Dendritic cell treated with granulocyte-macrophage colony-stimulating factor and Interleukin-4, amounts not matched to agents 40 ng/mL and 50 ng/mL, for 4 days (primary cell): ENCODE measurements around the gene DSCAML1.

Experiments used
- H3K27ac Mint-ChIP-seq: one replicate; pipeline ENCODE4 v1.8.0; 2022; ENCODE audit warnings: mild to moderate bottlenecking, mixed read lengths
- H3K27me3 Mint-ChIP-seq: one replicate; pipeline ENCODE4 v1.8.0; 2022; ENCODE audit warnings: mild to moderate bottlenecking, mixed read lengths
- H3K36me3 Mint-ChIP-seq: one replicate; pipeline ENCODE4 v1.8.0; 2022; ENCODE audit warnings: low read depth, mixed read lengths
- H3K4me1 Mint-ChIP-seq: one replicate; pipeline ENCODE4 v1.8.0; 2022; ENCODE audit warnings: low read depth, mixed read lengths
- H3K4me3 Mint-ChIP-seq: one replicate; pipeline ENCODE4 v1.8.0; 2022; ENCODE audit warnings: mild to moderate bottlenecking, moderate library complexity, mixed read lengths
- H3K9me3 Mint-ChIP-seq: one replicate; pipeline ENCODE4 v1.8.0; 2022; ENCODE audit warnings: mixed read lengths
- intact Hi-C: fragments of 100-400 bp; cut with micrococcal nuclease; formaldehyde crosslinking; loops from one replicate; pipeline ENCODE4 v1.15.0; 2022

The DSCAML1 gene

GRCh38 chr11:117700551-117700950 is 96.5 kb downstream of the DSCAML1 start:
- H3K4me3 Mint-ChIP-seq, result no peak overlapping the region
- no peaks in the 10 kb centered on the region for H3K9me3 Mint-ChIP-seq
- intact Hi-C loops, result no loop called here
- H3K27me3 Mint-ChIP-seq, result peaks cover 10% of the 10 kb centered on the region
- H3K36me3 Mint-ChIP-seq, result no peaks in the 10 kb centered on the region
- no peak overlapping the region for H3K27ac Mint-ChIP-seq
- peaks cover 8% of the 10 kb centered on the region for H3K4me1 Mint-ChIP-seq

GRCh38 chr11:117697319-117697718 is 99.7 kb downstream of the DSCAML1 start:
- Mint-ChIP-seq H3K27ac (no peak overlapping the region), H3K36me3 (no peaks in the 10 kb centered on the region), H3K4me1 (peaks cover 8% of the 10 kb centered on the region), H3K4me3 (no peak overlapping the region), H3K27me3 (peaks cover 7% of the 10 kb centered on the region), H3K9me3 (no peaks in the 10 kb centered on the region)
- intact Hi-C loops, result no loop called here

- Mint-ChIP-seq H3K4me3 (no peak overlapping the region), H3K27me3 (peaks cover 2% of the 10 kb centered on the region), H3K9me3 (no peaks in the 10 kb centered on the region), H3K27ac (no peak overlapping the region), H3K4me1 (peaks cover under 1% of the 10 kb centered on the region), H3K36me3 (no peaks in the 10 kb centered on the region)
- intact Hi-C loops, result no loop called here
Measured at GRCh38 chr11:117696540-117696939, 100.5 kb downstream of the DSCAML1 start.

- no peaks in the 10 kb centered on the region for H3K9me3 Mint-ChIP-seq
- H3K4me1 Mint-ChIP-seq, result no peaks in the 10 kb centered on the region
- no peak overlapping the region for H3K27ac Mint-ChIP-seq
Measured at GRCh38 chr11:117693344-117693743, 103.7 kb downstream of the DSCAML1 start.

GRCh38 chr11:117691516-117691915 is 105.5 kb downstream of the DSCAML1 start:
- Mint-ChIP-seq H3K27me3 (no peaks in the 10 kb centered on the region), H3K9me3 (no peaks in the 10 kb centered on the region), H3K36me3 (no peaks in the 10 kb centered on the region), H3K27ac (no peak overlapping the region), H3K4me1 (no peaks in the 10 kb centered on the region), H3K4me3 (no peak overlapping the region)
- intact Hi-C loops, result no loop called here

More at GRCh38 chr11:117693344-117693743, 103.7 kb downstream of the DSCAML1 start:
- Mint-ChIP-seq H3K4me3 (no peak overlapping the region), H3K27me3 (no peaks in the 10 kb centered on the region), H3K36me3 (no peaks in the 10 kb centered on the region)
- intact Hi-C loops, result no loop called here

GRCh38 chr11:117691218-117691514 is 105.8 kb downstream of the DSCAML1 start:
- H3K27ac Mint-ChIP-seq, result no peak overlapping the region
- H3K36me3 Mint-ChIP-seq, result no peaks in the 10 kb centered on the region
- peaks cover 2% of the 10 kb centered on the region for H3K27me3 Mint-ChIP-seq
- no peaks in the 10 kb centered on the region for H3K4me1 Mint-ChIP-seq
- no peaks in the 10 kb centered on the region for H3K9me3 Mint-ChIP-seq
- no peak overlapping the region for H3K4me3 Mint-ChIP-seq
- intact Hi-C loops, result no loop called here

- H3K4me3 Mint-ChIP-seq, result no peak overlapping the region
- no peaks in the 10 kb centered on the region for H3K9me3 Mint-ChIP-seq
- no peaks in the 10 kb centered on the region for H3K36me3 Mint-ChIP-seq
- intact Hi-C loops, result no loop called here
- H3K27me3 Mint-ChIP-seq, result peaks cover 2% of the 10 kb centered on the region
- no peak overlapping the region for H3K27ac Mint-ChIP-seq
- H3K4me1 Mint-ChIP-seq, result no peaks in the 10 kb centered on the region
Measured at GRCh38 chr11:117690484-117691217, 106.4 kb downstream of the DSCAML1 start.

GRCh38 chr11:117688255-117688797 is 108.7 kb downstream of the DSCAML1 start:
- Mint-ChIP-seq H3K4me3 (no peak overlapping the region), H3K4me1 (peaks cover 5% of the 10 kb centered on the region), H3K36me3 (no peaks in the 10 kb centered on the region), H3K27ac (no peak overlapping the region), H3K27me3 (peaks cover 5% of the 10 kb centered on the region), H3K9me3 (no peaks in the 10 kb centered on the region)
- intact Hi-C loops, result no loop called here

GRCh38 chr11:117687776-117688175 is 109.2 kb downstream of the DSCAML1 start:
- peaks cover 5% of the 10 kb centered on the region for H3K4me1 Mint-ChIP-seq
- intact Hi-C loops, result no loop called here
- H3K36me3 Mint-ChIP-seq, result no peaks in the 10 kb centered on the region
- no peak overlapping the region for H3K4me3 Mint-ChIP-seq
- H3K9me3 Mint-ChIP-seq, result no peaks in the 10 kb centered on the region
- H3K27ac Mint-ChIP-seq, result no peak overlapping the region
- H3K27me3 Mint-ChIP-seq, result peaks cover 5% of the 10 kb centered on the region

- intact Hi-C loops, result no loop called here
- Mint-ChIP-seq H3K4me3 (no peak overlapping the region), H3K9me3 (no peaks in the 10 kb centered on the region), H3K27me3 (peaks cover 7% of the 10 kb centered on the region), H3K4me1 (peaks cover 5% of the 10 kb centered on the region), H3K27ac (no peak overlapping the region), H3K36me3 (no peaks in the 10 kb centered on the region)
Measured at GRCh38 chr11:117686711-117687110, 110.3 kb downstream of the DSCAML1 start.

GRCh38 chr11:117685566-117685965 is 111.5 kb downstream of the DSCAML1 start:
- no peaks in the 10 kb centered on the region for H3K36me3 Mint-ChIP-seq
- H3K4me1 Mint-ChIP-seq, result peaks cover 5% of the 10 kb centered on the region
- intact Hi-C loops, result no loop called here
- no peak overlapping the region for H3K27ac Mint-ChIP-seq
- H3K27me3 Mint-ChIP-seq, result peaks cover 7% of the 10 kb centered on the region
- no peaks in the 10 kb centered on the region for H3K9me3 Mint-ChIP-seq
- H3K4me3 Mint-ChIP-seq, result no peak overlapping the region

GRCh38 chr11:117684731-117685130 is 112.3 kb downstream of the DSCAML1 start:
- Mint-ChIP-seq H3K4me3 (no peak overlapping the region), H3K36me3 (no peaks in the 10 kb centered on the region), H3K4me1 (peaks cover 5% of the 10 kb centered on the region), H3K27me3 (peaks cover 7% of the 10 kb centered on the region), H3K27ac (no peak overlapping the region), H3K9me3 (no peaks in the 10 kb centered on the region)
- intact Hi-C loops, result no loop called here

- intact Hi-C loops, result no loop called here
- Mint-ChIP-seq H3K36me3 (no peaks in the 10 kb centered on the region), H3K4me1 (peaks cover 5% of the 10 kb centered on the region), H3K9me3 (no peaks in the 10 kb centered on the region), H3K27ac (no peak overlapping the region), H3K4me3 (no peak overlapping the region), H3K27me3 (peaks cover 7% of the 10 kb centered on the region)
Measured at GRCh38 chr11:117684111-117684510, 112.9 kb downstream of the DSCAML1 start.

- Mint-ChIP-seq H3K9me3 (no peaks in the 10 kb centered on the region), H3K4me3 (no peak overlapping the region), H3K4me1 (peaks cover 5% of the 10 kb centered on the region), H3K27me3 (peaks cover 17% of the 10 kb centered on the region), H3K36me3 (no peaks in the 10 kb centered on the region), H3K27ac (no peak overlapping the region)
- intact Hi-C loops, result no loop called here
Measured at GRCh38 chr11:117681438-117681837, 115.6 kb downstream of the DSCAML1 start.

GRCh38 chr11:117679461-117679860 is 117.6 kb downstream of the DSCAML1 start:
- peaks cover 17% of the 10 kb centered on the region for H3K27me3 Mint-ChIP-seq
- H3K4me1 Mint-ChIP-seq, result peaks cover 5% of the 10 kb centered on the region
- H3K4me3 Mint-ChIP-seq, result no peak overlapping the region
- intact Hi-C loops, result no loop called here
- no peak overlapping the region for H3K27ac Mint-ChIP-seq
- H3K36me3 Mint-ChIP-seq, result no peaks in the 10 kb centered on the region
- no peaks in the 10 kb centered on the region for H3K9me3 Mint-ChIP-seq
